Nephron (organoid): ENCODE data around the gene DAB1.
"Not testable (repeated sequence)": the region's sequence is repeated elsewhere in the genome, so short reads cannot be mapped to it uniquely, and the experiment has no call there.

ENCODE experiments used
- H3K27ac Mint-ChIP-seq, 3 experiments: 2 replicates each; pipeline ENCODE4 v1.8.0; 2020; ENCODE audit warnings: mixed read lengths in 3 of 3, mild to moderate bottlenecking in 2 of 3, moderate library complexity in 1 of 3
- H3K27me3 Mint-ChIP-seq: 2 replicates; pipeline ENCODE4 v1.8.0; 2021; ENCODE audit warnings: low read depth, mild to moderate bottlenecking, moderate library complexity, mixed read lengths
- H3K36me3 Mint-ChIP-seq: 2 replicates; pipeline ENCODE4 v1.8.0; 2020; ENCODE audit warnings: low read depth, mixed read lengths
- H3K4me1 Mint-ChIP-seq: 2 replicates; pipeline ENCODE4 v1.8.0; 2020; ENCODE audit warnings: mixed read lengths
- H3K4me3 Mint-ChIP-seq, 3 experiments: 2 replicates each; pipeline ENCODE4 v1.8.0; 2020; ENCODE audit warnings: mild to moderate bottlenecking in 3 of 3, mixed read lengths in 3 of 3, moderate library complexity in 2 of 3
- H3K9me3 Mint-ChIP-seq: 2 replicates; pipeline ENCODE4 v1.8.0; 2020; ENCODE audit warnings: mixed read lengths
- TF ChIP-seq, protein P1 (sequence below), 3 experiments: fragments of 200-600 bp; sonication (generic); IDR thresholded peaks; one replicate each; pipeline ENCODE4 v1.5.0; 2021; ENCODE audit warnings: antibody characterized with exemption in 3 of 3; ENCODE audit not compliant: unreplicated experiment in 3 of 3

The DAB1 gene

DNA sequence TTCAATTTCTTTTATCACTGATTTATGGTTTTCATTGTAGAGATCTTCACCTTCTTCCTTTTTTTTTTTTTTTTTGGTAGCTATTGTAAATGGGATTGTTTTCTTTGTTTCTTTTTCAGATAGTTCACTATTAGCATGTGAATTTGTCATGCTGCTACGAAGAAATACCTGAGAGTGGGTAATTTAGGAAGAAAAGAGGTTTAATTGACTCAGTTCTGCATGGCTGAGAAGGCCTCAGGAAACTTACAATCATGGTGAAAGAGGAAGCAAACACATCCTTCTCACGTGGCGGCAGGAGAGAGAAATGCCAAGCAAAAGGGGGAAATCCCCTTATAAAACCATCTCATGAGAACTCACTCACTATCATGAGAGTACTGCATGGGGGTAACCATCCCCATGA, 66.4 kb downstream of the DAB1 start:
- Mint-ChIP-seq H3K36me3 (no peaks in the 10 kb centered on the region), H3K27ac (no peak overlapping the region), H3K9me3 (peaks cover 6% of the 10 kb centered on the region), H3K27me3 (no peaks in the 10 kb centered on the region), H3K4me1 (peaks cover 2% of the 10 kb centered on the region), H3K4me3 (no peak overlapping the region)
- TF ChIP-seq, protein P1, sequence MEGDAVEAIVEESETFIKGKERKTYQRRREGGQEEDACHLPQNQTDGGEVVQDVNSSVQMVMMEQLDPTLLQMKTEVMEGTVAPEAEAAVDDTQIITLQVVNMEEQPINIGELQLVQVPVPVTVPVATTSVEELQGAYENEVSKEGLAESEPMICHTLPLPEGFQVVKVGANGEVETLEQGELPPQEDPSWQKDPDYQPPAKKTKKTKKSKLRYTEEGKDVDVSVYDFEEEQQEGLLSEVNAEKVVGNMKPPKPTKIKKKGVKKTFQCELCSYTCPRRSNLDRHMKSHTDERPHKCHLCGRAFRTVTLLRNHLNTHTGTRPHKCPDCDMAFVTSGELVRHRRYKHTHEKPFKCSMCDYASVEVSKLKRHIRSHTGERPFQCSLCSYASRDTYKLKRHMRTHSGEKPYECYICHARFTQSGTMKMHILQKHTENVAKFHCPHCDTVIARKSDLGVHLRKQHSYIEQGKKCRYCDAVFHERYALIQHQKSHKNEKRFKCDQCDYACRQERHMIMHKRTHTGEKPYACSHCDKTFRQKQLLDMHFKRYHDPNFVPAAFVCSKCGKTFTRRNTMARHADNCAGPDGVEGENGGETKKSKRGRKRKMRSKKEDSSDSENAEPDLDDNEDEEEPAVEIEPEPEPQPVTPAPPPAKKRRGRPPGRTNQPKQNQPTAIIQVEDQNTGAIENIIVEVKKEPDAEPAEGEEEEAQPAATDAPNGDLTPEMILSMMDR (IDR thresholded peaks at IDR 0.05; ENCODE audit: unreplicated experiment in 3 of 3), result no peak

DNA sequence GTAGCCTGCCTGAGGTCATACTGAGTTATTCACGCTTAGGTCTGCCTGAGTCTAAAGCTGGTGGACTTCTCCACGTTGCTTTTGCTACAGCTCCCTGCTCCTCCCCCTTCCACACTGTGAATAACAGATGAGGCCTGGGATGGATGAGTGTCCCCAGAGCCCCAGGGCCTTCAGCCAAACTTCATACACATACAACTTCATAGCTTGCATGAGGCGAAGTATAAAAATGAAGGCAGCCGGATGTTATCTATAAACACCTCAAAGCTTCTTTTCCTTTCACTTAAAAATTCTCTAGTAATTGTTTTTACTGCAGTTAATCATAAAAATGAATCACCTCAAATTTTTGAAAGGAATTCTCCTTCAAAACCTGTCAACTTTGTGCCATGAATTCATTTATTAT, 70.2 kb downstream of the DAB1 start:
- TF ChIP-seq, protein P1 (IDR thresholded peaks at IDR 0.05; ENCODE audit: unreplicated experiment in 3 of 3), result no peak
- no peak overlapping the region for H3K4me3 Mint-ChIP-seq
- no peak overlapping the region for H3K27ac Mint-ChIP-seq
- H3K27me3 Mint-ChIP-seq, result peaks cover 3% of the 10 kb centered on the region
- H3K36me3 Mint-ChIP-seq, result no peaks in the 10 kb centered on the region
- peaks cover 11% of the 10 kb centered on the region for H3K4me1 Mint-ChIP-seq
- H3K9me3 Mint-ChIP-seq, result no peaks in the 10 kb centered on the region

DNA sequence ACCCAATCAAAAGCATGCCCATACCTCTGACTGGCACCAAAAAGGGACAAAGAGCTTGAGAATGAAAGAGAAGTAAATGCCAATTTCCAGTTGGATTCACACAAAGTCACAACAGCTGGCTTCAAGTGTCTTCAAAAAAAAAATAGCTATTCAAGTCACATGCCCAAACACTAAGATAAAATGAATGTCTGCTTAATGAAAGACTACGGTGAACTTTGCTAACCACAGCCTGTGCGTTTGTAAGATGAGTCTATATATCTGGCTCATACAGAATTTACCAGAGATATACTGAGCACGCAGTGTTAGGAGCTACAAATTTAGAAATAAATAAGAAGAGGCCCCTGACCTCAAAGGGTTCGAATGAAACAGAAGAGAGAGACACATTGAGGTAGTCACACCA, 73.2 kb downstream of the DAB1 start:
- TF ChIP-seq, protein P1 (IDR thresholded peaks at IDR 0.05; ENCODE audit: unreplicated experiment in 3 of 3), result no peak
- peaks cover 3% of the 10 kb centered on the region for H3K27me3 Mint-ChIP-seq
- no peak overlapping the region for H3K27ac Mint-ChIP-seq

DNA sequence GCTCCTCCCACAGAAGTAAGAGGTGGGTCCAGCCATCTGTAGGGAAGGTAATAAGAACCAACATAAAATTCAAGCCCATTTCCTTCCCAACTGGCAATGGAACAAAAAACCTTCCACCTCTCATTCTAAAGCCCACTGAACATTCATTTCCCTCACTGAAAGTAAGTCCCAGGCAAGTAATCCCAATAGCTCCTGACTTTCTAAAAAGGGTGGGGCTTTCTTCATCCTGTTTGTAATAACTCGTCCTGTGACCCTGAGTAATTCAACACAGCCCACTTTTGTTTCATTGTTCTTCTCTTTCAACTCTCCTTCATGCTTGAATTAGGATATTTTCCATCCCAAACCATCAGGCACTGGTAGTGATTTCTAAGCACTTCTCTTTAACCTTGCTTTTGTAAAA, 74.9 kb downstream of the DAB1 start:
- Mint-ChIP-seq H3K4me1 (peaks cover 11% of the 10 kb centered on the region), H3K27me3 (peaks cover 3% of the 10 kb centered on the region), H3K4me3 (no peak overlapping the region), H3K36me3 (no peaks in the 10 kb centered on the region), H3K27ac (no peak overlapping the region), H3K9me3 (no peaks in the 10 kb centered on the region)
- TF ChIP-seq, protein P1 (IDR thresholded peaks at IDR 0.05; ENCODE audit: unreplicated experiment in 3 of 3), result no peak

More for the DNA sequence above, 73.2 kb downstream of the DAB1 start:
- Mint-ChIP-seq H3K4me3 (no peak overlapping the region), H3K36me3 (no peaks in the 10 kb centered on the region), H3K9me3 (no peaks in the 10 kb centered on the region), H3K4me1 (peaks cover 11% of the 10 kb centered on the region)

DNA sequence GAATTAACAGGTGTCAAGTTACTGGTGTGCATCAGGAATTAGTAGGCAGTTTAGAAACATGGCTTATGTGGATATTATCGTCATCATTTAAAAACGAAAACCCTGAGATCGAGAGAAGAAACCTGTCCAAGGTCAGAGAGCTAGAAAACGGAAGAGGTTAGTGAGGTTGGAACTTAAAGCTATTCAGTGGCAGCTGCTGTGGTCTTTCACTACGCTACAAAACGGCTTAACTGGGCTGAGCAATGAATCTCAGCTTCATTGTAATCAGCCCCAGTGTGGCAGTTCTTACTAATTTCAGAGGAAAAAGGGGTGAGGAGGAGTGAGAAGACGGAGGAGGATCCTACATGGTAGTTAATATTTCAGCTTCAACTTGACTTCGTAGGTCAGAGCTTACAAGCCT, 77.9 kb downstream of the DAB1 start:
- Mint-ChIP-seq H3K27me3 (peaks cover 3% of the 10 kb centered on the region), H3K9me3 (no peaks in the 10 kb centered on the region), H3K27ac (no peak overlapping the region), H3K36me3 (no peaks in the 10 kb centered on the region), H3K4me3 (no peak overlapping the region), H3K4me1 (peaks cover 5% of the 10 kb centered on the region)
- TF ChIP-seq, protein P1 (IDR thresholded peaks at IDR 0.05; ENCODE audit: unreplicated experiment in 3 of 3), result no peak

DNA sequence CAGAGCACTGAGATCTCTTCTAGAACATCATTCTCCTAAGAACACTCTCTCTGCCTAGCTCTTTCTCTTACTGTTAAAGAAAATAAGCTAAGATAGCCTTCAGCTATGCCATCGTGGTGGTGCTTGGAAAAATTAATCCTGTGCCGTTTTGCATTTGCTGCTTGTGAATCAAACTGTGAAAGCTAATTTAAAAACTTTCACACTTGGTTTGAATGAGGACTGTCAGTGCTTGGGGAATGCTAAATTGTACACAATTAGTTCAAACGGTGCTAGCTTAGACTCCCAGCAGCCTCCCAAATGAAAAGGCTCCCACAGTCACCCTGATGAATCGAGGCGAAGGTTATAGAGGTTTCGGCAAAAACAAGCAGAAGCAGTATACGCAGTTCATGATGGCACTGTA, 79.6 kb downstream of the DAB1 start:
- TF ChIP-seq, protein P1 (IDR thresholded peaks at IDR 0.05; ENCODE audit: unreplicated experiment in 3 of 3), result no peak
- no peaks in the 10 kb centered on the region for H3K4me1 Mint-ChIP-seq
- H3K27ac Mint-ChIP-seq, result no peak overlapping the region
- H3K4me3 Mint-ChIP-seq, result no peak overlapping the region
- no peaks in the 10 kb centered on the region for H3K9me3 Mint-ChIP-seq
- peaks cover 3% of the 10 kb centered on the region for H3K27me3 Mint-ChIP-seq
- no peaks in the 10 kb centered on the region for H3K36me3 Mint-ChIP-seq

DNA sequence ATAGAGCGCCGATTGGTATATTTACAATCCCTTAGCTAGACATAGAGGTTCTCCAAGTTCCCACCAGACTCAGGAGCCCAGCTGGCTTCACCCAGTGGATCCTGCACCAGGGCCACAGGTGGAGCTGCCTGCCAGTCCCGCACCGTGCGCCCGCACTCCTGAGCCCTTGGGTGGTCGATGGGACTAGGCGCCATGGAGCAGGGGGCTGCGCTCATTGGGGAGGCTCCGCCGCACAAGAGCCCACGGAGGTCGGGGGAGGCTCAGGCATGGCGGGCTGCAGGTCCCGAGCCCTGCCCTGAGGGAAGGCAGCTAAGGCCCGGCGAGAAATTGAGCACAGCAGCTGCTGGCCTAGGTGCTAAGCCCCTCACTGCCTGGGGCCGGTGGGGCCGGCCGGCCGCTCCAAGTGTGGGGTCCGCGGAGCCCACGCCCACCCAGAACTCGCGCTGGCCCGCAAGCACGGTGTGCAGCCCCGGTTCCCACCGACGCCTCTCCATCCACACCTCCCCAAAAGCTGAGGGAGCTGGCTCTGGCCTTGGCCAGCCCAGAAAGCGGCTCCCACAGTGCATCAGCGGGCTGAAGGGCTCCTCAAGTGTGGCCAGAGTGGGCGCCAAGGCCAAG, 80.5 kb downstream of the DAB1 start:
- not testable (repeated sequence) for H3K36me3 Mint-ChIP-seq, H3K4me3 Mint-ChIP-seq, H3K27me3 Mint-ChIP-seq, H3K27ac Mint-ChIP-seq, H3K9me3 Mint-ChIP-seq, H3K4me1 Mint-ChIP-seq
